ENCODE data around the gene FOXN3.
"Not testable (repeated sequence)": the region's sequence is repeated elsewhere in the genome, so short reads cannot be mapped to it uniquely, and the experiment has no call there.

Gene FOXN3

GRCh38 chr14:89296281-89296745 lies 120.7 kb downstream of the FOXN3 start:
- DNase-seq, result no peak

DNA sequence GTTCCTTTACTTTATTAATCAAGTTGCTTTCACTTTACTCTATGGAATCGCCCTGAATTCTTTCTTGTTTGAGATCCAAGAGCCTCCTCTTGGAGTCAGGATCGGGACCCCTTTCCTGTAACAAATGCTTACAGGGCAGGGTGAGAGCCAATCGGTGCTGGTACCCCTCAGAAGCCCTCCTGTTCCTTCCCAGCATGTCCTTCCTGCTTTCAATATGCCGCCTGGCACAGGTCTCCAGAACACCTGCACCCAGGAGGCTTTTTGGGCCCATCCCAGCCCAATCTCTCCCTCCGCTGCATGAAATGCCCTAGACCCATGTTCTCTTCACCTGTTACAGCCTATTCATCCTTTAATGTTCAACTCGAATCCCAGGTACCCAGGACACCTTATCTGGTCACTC lies 122.2 kb downstream of the FOXN3 start:
- DNase-seq, result no peak

DNA sequence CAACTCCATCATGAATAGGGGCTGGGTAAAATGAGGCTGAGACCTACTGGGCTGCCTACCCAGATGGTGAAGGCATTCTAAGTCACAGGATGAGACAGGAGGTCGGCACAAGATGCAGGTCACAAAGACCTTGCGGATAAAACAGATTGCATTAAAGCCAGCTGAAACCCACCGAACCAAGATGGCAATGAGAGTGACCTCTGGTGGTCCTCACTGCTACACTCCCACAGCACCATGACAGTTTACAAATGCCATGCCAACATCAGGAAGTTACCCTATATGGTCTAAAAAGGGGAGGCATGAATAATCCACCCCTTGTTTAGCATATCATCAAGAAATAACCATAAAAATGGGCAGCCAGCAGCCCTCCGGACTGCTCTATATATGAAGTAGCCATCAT lies 122.6 kb downstream of the FOXN3 start:
- not testable (repeated sequence) for DNase-seq

- no peak for DNase-seq
These were observed 123.0 kb downstream of the FOXN3 start for GRCh38 chr14:89294060-89294459.

GRCh38 chr14:89293314-89293916 lies 123.6 kb downstream of the FOXN3 start:
- DNase-seq, result no peak

GRCh38 chr14:89292579-89293313 lies 124.3 kb downstream of the FOXN3 start:
- DNase-seq, result no peak

- DNase-seq, result no peak
These were observed 125.6 kb downstream of the FOXN3 start for GRCh38 chr14:89291351-89291940.

DNA sequence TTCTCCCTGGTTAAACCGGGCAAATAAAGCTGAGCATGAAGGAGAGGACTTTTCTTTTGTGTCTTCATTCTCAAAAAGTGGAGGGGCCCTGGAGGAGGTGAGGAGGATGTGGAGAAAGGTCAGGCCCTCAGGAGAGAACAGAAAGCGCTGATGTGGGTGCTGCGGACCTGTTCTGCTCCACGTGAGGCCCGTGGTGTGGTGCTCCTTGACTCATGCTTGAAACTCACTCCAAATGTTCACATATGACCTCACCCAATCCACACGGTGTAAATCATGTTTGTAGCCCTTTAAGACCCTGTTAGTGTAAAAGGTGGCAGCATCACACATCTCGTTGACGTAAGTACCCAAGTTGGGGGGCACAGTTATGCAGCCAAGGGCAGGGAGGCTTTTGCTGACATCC lies 126.2 kb downstream of the FOXN3 start:
- DNase-seq, result no peak

DNA sequence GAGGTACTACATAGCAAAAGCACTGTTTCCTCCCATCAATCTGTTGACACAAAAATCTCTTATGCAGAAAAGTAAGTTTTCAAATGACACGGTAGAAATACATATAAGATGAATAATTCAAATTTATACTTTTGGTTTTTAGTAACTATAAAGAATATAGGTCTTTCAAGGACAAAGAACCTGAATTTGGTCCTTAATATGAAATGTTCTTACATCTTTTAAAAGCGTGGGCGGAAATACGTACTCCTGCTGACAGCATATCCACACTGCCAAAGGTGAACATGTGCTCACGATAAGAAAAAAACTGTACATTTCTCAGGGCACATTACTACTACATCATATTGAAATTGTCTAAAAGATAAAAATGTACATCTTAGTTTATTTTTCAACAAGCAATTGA lies 127.6 kb downstream of the FOXN3 start:
- DNase-seq, result no peak

DNA sequence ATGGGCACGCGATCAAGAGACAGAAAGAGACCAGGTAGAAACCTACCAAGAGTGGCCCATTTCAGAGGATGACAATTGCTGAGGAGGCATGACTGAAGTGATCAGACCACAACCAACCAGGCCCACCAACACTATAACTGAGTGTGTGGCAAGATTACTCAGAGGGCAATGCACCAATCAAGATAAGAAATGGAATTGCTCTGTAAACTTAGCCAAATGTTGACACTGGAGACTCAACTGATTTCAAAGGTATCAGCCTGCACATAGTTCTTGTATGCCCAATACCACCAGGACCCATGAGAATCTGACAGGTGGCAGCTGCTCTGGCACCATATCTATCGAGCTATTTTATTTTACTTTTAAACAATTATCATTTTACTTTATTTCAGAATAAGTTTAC lies 128.9 kb downstream of the FOXN3 start:
- no peak for DNase-seq

- DNase-seq, result no peak
These were observed 132.5 kb downstream of the FOXN3 start for GRCh38 chr14:89284333-89285058.

DNA sequence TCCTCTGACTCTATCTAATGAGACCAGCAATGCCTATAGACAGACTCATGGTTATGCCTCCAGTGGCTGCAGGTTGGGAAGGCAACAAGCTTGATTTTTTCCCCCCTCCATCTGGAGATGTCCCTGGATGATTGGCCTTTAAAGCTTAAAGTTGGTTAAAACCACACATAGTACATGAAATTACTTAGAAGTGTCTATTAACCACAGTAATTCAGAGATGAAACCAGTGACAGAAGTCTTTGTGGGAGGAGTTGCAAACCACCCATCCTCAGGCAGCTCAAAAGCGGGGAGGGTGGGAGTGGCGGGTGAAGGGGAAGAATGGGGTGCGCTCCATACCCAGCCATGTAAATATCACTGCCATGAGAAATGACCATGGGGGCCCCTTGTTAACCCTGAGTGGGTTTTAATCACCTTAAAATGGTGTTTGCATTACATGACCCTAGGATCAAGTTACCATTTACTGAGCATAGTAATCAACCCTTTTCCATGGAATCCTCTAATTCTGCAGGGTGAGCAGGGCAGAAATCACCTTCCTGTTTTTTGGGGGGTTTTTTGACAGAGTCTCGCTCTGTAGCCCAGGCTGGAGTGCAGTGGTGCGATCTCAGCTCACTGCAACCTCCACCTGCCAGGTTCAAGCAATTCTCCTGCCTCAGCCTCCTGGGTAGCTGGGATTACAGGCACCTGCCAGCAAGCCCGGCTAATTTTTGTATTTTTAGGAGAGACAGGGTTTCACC lies 133.5 kb downstream of the FOXN3 start:
- DNase-seq, result no peak

- DNase-seq, result no peak
These were observed 134.8 kb downstream of the FOXN3 start for GRCh38 chr14:89282191-89282590.

DNA sequence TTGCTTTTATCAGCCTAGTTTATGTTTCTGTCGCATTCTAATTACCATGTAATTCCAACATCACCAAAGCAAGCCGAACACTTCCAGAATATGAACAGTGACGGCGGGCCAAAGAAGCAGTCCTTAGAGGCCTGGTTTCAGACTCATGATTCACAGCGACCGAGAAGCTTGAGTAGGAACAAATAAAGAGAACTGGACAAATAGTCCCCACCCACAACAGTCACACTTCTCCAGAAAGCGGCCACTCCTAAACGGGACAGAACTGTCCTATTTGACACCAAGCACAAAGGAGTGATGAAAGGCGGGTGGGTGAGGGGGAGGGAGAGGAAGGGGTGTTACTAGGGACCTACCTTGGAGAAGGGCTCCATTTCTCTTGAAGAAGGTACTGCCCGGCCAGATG lies 136.4 kb downstream of the FOXN3 start:
- no peak for DNase-seq

DNA sequence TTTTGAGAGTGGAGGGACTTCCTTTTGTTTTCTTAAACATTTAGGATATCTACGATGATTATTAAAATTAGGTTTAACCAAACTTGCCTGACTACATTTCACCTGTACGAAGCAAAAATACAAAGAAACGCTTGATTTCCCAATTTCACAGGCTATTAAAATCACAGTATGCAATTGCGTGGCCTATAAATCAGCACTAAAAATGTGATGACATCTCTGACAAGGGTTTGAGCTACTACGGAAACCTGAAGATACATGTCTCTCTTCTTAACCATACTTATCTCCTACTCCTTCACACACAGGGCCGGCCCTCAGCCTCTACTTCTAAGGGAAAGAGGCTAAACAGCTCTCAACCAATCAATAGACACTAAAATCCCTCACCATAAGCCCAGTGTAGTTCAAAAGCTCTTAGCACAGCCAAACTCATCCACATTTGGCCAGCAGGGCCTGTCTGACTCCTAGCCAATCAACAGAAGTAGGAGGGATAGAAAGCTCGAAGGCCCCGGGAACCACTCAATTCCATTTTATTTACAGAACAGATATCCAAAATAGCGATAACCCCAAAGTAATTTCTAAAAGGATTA lies 137.3 kb downstream of the FOXN3 start:
- no peak for DNase-seq

GRCh38 chr14:89277203-89277602 lies 139.8 kb downstream of the FOXN3 start:
- DNase-seq, result no peak

DNA sequence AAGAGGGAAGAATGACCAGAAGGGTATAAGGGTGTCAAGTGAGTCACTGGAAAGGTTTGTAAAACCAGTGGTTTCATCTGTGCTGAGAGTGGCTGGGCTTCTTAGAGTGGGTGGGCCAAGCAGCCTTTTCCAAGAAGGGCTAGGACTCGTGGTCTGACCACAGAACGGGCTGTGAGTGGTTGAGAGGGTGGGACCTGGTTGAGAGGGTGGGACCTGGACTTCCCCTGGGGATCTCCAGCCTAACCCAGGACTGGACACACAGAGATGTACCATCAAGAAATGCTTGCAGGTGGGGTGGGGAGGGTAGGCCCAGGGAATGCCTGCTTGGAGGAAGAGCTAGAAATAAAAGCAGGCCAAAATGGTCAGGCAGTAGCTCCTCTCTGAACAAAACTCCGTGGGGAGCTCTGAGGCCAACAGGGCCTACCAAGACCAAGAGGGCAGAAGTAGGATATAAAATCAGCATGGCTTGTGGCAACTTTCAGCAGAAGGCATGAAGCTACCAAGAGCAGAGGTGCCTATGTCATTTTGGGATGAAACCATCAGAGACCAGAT lies 140.5 kb downstream of the FOXN3 start:
- no peak for DNase-seq

- DNase-seq, result no peak
These were observed 146.4 kb downstream of the FOXN3 start for GRCh38 chr14:89270439-89271227.

DNA sequence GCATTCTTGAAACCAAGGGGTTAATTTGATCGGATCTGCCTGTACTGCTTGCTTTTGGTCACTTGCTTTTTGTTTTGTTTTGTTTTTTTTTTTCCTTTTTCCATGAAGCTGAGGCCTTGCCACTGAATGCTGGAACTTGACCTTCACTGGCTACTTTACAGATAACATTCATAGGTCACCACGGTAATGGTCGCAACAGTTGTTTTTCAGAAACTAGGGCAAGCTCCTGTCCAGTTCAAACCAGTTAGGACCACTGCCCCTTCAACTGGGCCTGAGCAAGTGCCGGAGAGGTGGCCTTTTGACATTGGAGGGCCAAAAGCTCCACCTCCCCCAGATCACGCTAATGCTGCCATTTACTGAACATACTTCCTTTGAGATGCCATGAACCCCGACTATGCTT lies 147.6 kb downstream of the FOXN3 start:
- no peak for DNase-seq

DNA sequence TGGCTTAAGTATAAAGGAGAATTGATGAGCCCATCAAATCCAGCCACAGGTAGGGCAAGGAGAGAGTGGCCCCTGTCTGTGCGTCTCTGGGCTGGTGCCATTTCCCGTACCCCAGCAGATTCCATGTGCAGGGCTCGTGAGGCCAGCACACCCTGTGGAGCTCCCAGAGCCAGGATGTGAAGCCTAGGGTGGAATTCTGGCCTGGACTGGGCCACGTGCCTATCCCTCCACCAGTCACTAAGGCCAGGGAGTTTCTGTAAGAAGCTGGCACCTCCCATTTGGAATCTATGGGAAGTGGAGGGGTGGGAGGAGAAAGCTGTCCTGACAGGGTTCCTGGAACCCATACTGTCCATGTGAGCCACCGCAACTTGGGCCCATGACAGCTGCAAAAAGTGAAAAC lies 148.5 kb downstream of the FOXN3 start:
- DNase-seq, result no peak

GRCh38 chr14:89267656-89268055 lies 149.4 kb downstream of the FOXN3 start:
- DNase-seq, result no peak
